ENCODE data around the gene USHBP1.
"Not testable (repeated sequence)": the region's sequence is repeated elsewhere in the genome, so short reads cannot be mapped to it uniquely, and the experiment has no call there.

DNA sequence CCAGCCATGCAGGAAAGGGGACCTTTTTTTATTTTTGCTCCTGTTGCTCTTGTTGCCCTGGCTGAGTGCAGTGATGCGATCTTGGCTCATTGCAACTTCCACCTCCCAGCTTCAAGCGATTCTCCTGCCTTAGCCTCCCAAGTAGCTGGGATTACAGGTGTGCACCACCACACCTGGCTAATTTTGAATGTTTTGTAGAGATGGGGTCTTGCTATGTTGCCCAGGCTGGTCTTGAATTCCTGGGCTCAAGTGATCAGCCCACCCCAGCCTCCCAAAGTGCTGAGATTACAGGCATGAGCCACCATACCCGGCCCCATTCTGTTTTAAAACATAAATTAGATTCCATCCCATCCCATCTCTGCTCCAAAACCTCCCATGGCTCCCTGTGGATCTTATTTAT lies 10.3 kb upstream of the USHBP1 start:
- TF ChIP-seq, protein P1, sequence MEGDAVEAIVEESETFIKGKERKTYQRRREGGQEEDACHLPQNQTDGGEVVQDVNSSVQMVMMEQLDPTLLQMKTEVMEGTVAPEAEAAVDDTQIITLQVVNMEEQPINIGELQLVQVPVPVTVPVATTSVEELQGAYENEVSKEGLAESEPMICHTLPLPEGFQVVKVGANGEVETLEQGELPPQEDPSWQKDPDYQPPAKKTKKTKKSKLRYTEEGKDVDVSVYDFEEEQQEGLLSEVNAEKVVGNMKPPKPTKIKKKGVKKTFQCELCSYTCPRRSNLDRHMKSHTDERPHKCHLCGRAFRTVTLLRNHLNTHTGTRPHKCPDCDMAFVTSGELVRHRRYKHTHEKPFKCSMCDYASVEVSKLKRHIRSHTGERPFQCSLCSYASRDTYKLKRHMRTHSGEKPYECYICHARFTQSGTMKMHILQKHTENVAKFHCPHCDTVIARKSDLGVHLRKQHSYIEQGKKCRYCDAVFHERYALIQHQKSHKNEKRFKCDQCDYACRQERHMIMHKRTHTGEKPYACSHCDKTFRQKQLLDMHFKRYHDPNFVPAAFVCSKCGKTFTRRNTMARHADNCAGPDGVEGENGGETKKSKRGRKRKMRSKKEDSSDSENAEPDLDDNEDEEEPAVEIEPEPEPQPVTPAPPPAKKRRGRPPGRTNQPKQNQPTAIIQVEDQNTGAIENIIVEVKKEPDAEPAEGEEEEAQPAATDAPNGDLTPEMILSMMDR (IDR thresholded peaks at IDR 0.05) = not testable (repeated sequence)
- TF ChIP-seq POLR2A (IDR thresholded peaks at IDR 0.05) = not testable (repeated sequence)

Data from thyroid gland (tissue), 4 donors.